SK-N-SH (cell line): ENCODE data around the gene RFNG.

Experiments used
- CTCF ChIP-seq: fragments of 200-600 bp; sonication (generic); IDR thresholded peaks from 2 replicates; pipeline ENCODE4 v1.6.1; 2017; ENCODE audit warnings: antibody characterized with exemption, mild to moderate bottlenecking, moderate library complexity
- POLR2AphosphoS5 ChIP-seq: IDR thresholded peaks from 2 replicates; pipeline ENCODE4 v1.6.1; 2012; ENCODE audit warnings: low read depth, low read length
- TF ChIP-seq, protein P1 (sequence below): IDR thresholded peaks from 2 replicates; pipeline ENCODE4 v1.6.1; 2012; ENCODE audit warnings: mild to moderate bottlenecking, low read depth, low read length, moderate library complexity

DNA sequence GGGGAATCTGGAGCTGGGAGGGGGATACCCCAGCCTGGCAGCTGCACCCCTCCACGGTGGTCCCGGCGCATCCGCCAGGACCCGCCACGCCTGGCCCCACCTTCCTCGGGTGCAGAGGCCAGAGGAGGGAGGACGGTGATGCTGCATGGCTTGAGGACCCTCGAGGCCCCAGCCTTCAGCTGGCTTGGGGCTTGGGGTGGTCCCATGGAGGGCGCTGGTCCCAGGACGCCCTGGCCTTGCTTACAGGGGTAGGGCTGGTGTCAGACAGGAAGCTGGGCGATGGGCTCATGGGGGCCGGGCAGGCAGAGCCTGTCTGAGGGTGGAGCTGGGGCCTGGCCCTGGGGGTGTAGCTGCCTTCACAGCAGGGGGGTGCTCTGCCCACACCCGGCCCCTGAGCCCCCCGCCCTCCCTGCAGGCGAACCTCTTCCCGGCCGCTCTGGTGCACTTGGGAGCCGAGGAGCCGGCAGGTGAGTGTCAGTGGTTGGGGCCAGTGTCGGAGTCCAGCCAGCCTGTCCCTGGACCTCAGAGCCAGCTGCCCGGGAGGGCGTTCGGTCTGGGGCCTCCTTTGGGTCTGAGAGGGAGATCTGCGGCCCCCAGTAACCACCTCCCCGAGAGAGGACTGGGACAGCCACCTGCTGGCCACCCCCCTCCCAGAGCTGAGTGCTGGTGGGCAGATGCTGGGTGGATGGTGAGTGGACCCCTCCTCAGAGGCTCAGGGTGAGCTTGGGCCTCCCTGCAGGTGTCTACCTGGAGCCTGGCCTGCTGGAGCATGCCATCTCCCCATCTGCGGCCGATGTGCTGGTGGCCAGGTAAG lies 35.3 kb downstream of the RFNG start:
- no peak for TF ChIP-seq CTCF
- TF ChIP-seq, protein P1, sequence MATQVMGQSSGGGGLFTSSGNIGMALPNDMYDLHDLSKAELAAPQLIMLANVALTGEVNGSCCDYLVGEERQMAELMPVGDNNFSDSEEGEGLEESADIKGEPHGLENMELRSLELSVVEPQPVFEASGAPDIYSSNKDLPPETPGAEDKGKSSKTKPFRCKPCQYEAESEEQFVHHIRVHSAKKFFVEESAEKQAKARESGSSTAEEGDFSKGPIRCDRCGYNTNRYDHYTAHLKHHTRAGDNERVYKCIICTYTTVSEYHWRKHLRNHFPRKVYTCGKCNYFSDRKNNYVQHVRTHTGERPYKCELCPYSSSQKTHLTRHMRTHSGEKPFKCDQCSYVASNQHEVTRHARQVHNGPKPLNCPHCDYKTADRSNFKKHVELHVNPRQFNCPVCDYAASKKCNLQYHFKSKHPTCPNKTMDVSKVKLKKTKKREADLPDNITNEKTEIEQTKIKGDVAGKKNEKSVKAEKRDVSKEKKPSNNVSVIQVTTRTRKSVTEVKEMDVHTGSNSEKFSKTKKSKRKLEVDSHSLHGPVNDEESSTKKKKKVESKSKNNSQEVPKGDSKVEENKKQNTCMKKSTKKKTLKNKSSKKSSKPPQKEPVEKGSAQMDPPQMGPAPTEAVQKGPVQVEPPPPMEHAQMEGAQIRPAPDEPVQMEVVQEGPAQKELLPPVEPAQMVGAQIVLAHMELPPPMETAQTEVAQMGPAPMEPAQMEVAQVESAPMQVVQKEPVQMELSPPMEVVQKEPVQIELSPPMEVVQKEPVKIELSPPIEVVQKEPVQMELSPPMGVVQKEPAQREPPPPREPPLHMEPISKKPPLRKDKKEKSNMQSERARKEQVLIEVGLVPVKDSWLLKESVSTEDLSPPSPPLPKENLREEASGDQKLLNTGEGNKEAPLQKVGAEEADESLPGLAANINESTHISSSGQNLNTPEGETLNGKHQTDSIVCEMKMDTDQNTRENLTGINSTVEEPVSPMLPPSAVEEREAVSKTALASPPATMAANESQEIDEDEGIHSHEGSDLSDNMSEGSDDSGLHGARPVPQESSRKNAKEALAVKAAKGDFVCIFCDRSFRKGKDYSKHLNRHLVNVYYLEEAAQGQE = no peak
- TF ChIP-seq POLR2AphosphoS5 = no peak
